ENCODE measurements around the gene DNLZ.

GRCh38 chr9:136392538-136393449, 29.2 kb upstream of the DNLZ start:
- no peak for TF ChIP-seq CTCF (IDR thresholded peaks at IDR 0.05)
- no peak for TF ChIP-seq POLR2A (IDR thresholded peaks at IDR 0.05)
